SHP77 treated with DMSO at 0.1 percent for 48 hours (cell line): ENCODE results near the gene SYT5.
"Not testable (repeated sequence)": the region's sequence is repeated elsewhere in the genome, so short reads cannot be mapped to it uniquely, and the experiment has no call there.

Source experiments
- DNase-seq: peaks from one replicate; lab custom pipeline; 2025; lab: John Stamatoyannopoulos, UW

The SYT5 gene

DNA sequence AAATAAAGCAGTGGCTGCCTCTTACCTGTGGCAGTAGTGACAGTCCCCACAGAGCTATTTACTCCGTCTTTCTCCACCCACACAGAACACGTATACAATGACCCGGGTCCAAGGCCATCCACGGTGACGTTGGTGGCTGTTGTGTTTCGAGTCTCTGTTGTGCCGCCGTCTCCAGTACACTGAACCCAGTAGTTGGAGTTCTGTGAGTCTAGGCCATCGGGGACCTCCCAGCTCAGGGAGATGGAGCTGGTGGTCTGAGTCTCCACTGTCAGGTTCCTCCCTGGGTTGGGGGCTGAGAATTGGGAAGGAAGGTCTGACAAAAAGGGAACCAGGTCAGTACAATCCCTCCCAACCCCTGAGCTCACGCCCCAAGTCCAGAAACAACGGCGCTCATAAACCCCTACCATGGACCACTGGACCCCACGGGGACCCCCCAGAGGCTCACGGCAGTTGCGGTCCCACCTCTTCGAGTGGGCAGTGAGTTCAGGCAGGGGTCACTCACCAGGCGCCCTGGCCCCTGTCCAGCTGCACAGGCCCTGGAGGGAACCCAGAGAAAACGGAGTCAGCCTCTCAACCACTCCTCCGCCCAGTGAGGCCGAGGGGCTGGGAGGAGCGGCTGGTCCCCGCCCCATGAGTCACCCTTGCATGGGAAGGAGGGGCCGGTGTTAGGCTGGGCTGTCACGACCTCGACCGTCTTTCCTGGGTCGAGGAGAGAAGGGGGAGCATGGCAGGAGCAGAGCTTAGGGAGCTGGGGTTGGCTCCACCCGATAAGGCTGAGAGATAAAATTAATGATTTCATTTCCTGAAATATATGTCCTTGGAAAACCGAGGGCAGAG, 26.8 kb upstream of the SYT5 start:
- peak; percentile 16 for DNase-seq

DNA sequence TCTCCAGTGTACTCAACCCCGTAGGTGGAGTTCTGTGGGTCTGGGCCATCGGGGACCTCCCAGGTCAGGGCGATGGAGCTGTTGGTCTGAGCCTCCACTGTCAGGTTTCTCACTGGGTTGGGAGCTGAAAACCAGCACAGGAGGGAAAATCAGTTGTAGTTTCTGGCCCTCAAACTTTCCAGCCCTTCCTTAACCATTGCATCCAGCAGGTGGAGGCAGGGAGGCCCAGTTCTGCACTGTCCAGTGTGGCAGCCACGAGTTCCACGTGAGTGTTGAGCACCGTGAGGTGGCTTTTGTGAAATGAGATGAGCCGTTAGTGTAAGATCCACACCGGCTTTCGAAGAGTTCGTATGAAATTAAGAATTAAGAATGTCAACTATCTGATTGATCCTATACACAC, 22.1 kb upstream of the SYT5 start:
- DNase-seq = not testable (repeated sequence)

DNA sequence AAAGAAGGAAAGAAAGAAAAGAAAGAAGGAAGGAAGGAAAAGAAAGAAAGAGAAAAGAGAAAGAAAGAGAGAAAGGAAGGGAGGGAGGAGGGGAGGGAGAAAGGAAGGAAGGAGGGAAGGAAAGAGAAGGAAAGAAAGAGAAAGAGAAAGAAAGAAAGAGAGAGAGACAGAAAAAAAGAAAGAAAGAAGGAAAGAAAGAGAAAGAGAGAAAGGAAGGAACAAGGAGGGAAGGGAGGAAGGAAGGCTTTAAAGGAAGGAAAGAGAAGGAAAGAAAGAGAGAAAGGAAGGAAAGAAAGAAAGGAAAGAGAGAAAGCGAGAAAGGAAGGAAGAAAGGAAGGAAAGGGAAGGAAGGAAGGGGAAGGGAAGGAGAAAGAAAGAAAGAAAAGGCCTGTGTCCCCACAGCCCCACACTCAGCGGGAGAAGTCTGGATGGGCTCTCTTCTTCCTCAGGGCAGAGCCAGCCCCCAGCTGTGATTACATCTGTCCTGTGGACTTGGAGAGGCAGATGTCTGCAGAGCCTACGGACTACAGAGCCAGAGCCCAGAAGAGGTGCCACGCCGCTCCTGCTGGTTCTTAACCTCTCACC, 19.6 kb upstream of the SYT5 start:
- no peak for DNase-seq

DNA sequence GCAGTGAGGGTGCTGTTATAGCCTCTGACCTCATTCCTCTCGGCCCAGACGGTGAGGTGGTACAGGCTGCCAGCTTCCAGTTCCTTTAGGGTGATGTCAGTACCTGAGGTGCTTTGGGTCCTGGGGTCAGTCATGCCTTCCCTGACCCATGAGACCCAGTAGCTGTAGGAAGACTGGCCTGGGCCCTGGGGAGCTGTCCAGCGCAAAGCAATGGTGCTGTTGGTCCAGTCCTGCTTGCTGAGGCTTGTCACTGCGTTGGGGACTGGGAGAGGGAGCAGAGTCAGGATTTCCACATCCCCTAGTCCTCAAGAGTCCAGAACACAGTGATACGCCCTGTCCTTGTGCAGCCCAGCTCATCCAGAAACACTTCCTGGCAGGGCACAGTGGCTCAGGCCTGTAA, 18.6 kb upstream of the SYT5 start:
- DNase-seq = no peak

DNA sequence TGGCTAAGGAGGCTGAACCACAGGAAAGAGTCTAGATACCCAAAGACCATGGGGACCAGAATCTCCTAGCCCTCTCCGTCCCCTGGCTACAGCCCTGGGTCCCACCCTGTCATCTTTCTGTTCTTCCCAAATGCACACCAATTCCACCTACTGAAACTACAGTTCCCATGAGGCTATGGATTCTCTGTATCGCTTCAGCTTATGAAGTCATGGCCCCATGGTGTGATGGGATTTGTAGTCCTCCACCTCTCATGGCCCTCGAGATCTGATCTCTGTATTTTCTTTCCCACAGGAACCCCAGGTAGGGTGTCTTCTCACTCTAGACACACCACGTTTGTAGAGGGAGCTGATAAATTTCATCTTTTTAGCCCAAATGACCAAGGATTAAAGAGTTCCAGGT, 17.4 kb upstream of the SYT5 start:
- no peak for DNase-seq

DNA sequence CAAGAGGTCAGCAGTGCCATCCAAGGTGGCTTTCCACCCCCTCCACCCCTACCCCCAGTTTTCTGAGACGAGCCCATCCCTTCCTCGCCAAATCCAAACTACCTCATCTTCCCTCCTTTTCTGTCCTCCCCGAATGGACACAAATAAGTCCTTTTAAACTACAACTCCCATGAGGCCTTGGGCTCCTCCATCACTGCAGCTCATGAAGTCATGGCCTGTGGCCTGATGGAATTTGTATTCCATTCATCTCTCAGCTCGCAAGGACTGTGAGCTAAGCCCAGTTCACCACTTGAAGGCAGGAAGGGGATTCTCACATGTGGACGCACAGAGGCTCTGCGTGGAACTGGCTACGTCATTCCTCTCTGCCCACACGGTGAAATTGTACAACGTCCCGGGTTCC, 16.7 kb upstream of the SYT5 start:
- DNase-seq = no peak

DNA sequence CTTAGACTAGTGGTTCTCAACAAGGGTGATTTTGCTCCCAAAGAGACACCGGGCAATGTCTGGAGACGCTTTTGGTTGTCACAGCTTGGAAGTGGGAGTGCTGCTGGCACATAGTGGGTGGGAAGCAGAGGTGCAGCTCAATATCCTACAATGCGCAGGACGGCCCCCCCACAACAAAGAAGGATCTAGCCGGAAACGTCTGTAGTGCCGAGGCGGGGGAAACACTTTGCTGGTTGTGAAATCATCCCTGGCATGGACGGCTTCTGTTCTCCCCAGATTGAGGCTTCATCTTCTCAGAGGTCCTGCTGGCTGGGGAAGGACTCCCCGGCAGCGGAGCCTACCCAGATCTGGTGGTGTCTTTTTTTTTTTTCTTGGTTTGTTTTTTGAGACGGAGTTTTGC, 13.4 kb upstream of the SYT5 start:
- no peak for DNase-seq

DNA sequence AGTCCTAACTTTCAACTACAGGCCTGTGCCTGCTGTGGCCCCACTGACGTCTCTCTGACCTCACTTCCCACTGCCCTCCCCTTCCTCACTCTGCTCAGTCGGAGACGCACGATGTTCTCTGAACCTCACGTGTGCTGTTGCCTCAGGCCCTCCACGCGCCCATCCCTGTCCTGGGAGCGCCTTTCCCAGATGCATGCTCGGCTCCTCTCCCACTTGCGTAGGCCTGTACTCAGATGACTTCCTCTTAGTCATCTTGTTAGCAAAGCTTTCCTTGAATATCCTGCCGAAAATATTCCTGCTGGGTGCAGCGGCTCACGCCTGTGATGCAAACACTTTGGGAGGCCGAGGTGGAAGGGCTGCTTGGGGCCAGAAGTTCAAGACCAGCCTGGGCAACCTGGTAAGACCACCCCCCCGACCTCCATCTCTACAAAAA, 9.3 kb upstream of the SYT5 start:
- DNase-seq = peak; percentile 57

DNA sequence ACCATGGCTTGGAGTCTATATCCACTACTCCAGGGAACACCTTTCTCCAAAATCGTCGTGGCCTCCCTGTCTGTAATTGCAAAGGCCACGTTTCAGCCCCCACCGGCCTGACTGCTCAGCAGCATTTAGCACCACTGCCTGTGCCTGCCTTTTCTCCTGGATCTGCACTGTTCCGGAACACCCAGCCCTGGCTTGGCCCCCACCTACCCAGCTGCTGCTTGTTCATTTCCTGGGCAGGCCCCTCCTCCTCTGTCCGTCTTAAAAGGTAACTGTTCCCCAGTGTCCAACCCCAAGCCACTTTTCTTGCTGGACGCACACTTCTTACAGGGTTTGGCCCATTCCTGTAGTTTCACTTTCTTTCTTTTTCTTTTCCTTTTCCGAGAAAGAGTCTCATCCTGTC, 8.5 kb upstream of the SYT5 start:
- DNase-seq = no peak

DNA sequence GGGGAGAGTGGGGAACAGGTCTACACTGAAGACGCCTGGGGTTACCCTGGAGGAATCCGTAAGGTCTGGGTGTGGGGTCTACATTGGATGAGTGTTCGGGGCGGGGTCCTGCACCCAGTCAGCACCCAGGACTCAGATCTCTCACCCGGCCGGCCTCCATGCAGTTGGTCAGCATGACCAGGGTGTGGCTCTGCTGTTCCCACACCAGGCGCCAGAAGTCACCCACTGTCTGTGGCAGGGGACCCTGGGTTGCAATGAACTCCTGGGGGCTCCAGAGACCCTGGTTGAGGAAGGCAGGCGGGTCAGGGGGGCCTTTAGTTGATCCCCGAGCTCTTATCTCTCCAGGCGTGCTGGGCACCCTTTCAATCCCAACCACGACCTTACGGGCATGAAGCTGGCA, 6.0 kb upstream of the SYT5 start:
- DNase-seq = no peak

DNA sequence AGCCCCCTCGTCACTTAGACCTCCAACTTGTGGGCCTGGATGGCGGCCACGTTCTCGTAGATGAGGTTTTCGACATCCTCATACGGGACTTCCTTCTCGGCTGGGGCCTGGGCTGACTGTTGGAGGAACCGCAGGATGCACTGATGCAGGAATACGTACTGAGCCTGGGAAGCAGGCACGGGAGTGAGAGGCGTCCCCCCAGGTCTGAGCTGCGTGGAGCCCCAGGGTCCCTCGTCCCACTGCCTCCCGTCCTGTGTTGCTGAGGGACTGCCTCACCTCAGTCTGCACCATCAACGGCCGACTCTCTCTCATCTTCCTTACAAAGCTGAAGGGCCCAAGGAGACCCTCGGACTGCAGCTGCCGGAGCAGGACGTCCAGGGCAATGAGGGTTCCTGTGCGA, 1.7 kb upstream of the SYT5 start:
- DNase-seq = no peak

DNA sequence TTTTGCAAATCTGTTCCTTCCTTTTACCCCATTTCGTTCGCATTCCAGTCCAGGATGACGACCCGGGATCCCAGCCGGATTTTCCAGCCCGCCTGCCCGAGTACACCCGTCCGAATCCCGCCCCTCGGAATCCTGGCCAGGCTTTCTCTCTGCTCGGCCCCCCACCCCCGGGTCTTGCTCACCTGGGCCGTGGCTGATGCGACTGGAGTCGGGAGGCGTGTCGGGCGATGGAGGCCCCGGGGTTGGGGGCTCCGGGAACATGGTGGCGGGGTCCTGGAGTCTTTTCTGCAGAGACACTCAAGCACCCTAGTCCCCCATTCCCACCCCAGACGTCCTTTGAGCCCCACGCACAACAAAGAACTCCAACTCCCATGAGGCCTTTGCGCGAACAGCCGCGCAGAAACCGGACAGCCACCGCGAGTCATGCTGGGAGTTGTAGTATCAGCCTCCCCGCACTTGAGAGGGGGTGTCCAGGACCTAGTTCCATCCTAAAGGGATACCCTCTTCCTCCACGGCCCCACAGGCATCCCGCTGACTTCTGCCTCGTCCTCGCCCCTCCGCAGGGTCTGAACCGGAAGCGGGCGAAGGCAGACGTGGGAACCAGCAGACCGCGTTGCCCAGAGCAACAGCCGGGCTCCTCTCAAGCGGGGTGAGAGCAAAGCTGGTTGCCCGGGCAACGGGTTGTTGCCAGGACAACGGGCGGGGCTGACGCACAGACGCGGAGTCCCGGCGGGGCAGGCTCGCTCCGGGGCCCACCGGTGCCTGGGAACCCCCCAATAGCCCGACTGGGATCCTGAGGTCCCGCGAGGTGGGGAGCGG, 1.1 kb downstream of the SYT5 start:
- peak; percentile 67 for DNase-seq

DNA sequence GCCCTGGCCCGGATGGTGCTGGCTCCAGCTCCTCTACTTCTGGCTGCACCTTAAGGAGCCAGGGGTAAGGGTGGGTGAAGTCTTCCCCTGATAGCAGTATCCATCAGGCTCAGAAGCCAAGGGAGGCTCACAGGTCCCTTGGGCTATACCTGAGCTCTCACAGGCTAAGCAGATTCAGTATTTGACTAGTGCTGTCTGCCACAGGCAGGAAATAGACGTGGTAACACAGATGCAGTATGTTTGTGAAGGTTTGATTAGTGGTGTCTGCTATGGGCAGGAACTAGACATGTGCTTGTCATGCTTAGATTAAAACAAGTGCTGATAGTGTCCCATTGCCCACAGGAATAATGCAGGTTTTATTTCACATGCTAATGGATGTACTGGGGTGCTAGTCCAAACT, 4.0 kb downstream of the SYT5 start:
- no peak for DNase-seq

DNA sequence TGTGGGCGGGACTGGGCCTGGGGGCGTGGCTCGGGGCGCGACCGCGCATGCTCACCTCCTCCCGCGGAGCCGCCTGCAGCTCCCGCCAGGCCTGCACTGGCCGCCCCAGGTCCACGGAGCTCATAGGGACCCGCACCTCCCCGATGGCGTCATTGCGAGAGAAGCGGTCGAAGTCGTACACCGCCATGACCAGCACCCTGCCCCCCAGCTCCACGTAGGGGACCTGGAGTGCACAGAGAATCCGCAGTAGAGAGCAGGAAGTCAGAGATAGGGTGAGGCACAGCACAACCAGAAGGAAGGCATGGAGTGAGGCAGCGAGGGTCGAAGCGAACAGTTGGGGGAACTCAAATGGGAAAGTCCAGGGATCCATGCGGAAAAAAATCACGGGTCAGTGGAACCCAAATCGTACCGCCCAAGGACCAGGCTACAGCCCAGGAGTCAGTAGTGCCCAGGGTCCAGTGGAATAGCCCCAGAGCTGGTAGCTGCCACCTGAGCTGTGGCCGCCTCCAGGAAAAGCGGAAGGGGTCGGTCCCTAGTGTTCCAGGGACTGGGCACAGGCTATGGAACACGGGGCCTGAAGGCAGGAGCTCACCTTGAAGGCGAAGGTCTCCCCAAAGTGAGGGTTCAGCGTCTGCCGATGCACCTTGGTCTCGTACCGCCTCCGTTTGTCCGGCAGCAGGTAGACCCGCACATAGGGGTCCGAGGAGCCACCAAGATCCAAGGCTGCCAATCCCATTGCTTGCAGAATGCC, 4.8 kb downstream of the SYT5 start:
- DNase-seq = peak; percentile 13

DNA sequence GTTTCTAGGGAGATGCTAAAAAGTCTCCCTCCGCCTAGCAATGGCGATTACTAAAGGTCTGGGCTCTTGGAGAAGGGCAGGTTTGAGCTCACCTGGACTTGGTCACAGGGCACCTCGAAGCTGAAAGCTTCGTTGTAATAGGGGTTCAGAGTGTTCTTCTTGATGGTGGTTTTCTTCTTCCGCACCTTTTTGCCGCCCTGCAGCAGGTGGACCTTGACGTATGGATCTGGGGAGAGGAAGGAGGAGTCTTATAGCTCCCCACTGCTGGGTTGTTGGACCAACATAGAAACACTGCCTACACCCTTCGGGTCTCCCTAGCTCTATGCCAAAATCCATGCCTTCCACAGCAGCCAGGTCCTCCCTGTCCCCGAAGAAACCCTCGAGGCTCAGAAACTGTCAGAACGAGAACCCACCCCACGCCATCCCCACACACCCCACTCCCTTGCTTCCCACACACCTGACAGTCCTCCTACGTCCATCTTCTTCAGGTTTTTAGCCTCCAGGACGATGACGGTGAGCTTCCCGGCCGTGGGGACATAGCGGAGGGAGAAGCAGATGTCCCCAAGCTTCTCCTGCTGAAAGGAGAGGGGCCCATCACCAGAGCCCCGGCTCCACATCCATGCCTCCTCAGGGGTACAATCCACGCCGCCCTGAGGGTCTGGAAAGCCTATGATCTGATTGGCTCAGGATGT, 5.5 kb downstream of the SYT5 start:
- no peak for DNase-seq

DNA sequence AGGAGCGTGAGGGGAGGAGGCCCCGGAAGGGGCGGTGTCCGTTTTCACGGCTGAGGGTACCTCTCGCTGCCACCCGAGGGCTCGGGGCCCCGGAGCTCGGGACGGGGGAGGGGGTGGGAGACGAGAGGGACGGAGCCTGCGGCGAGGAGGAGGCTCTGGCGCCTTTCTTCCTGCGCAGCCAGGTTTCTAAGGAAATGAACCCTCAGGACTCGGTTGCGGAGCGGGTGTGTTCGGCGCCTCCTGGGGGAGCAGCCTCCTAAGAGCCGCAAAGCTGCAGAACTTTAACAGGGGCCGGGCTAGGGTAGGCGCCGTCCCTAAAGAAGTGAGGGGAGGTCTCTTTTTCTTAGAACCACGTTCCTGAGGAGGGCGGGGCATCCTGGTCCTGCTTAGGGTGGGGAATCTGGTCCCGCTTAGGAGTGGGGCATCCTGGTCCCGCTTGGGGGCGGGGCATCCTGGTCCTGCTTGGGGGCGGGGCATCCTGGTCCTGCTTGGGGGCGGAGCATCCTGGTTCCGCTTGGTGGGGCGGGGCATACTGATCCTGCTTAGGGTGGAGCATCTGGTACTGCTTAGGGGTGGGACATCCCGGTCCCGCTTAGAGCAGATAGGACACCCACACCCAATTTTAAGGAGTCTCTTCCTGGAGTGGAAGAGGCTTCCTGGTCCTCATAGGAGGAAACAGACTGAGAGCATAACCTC, 6.2 kb downstream of the SYT5 start:
- DNase-seq = no peak

DNA sequence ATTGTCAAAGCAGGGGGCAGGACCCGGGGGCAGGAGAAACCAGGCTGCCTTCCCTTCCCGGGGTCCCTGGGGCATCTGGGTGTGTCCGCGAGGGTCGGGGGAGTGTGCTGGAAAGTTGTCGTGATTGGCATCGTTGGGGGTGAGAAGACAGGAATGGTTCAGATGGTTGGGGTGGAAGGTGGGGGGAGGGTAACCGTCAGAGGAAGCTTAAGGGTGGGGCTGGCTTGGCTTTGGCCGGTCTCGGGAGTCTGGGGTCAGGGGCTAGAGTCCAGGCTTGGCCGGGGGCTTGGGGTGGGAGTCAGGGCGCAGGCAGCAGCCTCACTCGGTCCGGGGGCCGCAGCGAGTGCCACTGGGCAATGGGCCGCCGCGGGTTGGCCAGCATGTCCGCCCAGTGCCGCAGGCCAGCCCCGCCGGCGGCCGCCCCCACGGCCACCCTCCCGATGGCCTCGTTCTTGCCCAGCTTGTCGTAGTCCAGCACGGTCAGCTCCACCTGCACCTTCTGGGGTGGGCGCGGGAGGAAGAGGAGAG, 6.8 kb downstream of the SYT5 start:
- no peak for DNase-seq

DNA sequence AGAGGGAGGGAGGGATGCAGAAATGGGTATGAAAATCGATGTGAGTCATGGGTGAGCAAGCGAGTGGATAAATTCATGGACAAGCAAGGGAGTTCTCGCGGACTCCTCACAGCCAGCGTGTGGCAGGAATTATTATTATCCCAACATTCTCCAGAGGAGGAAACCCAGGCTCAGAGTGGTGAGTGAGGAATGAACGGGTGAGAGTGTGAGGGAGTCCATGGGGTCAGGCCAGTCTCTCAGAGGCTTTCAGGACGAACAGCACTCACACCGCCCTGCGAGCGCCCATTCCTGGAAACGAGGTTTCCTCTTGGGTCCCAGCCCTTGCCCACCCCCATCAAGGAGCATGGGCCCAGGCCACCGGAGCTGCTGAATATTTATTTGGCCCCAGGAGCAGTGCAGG, 7.3 kb downstream of the SYT5 start:
- DNase-seq = no peak

DNA sequence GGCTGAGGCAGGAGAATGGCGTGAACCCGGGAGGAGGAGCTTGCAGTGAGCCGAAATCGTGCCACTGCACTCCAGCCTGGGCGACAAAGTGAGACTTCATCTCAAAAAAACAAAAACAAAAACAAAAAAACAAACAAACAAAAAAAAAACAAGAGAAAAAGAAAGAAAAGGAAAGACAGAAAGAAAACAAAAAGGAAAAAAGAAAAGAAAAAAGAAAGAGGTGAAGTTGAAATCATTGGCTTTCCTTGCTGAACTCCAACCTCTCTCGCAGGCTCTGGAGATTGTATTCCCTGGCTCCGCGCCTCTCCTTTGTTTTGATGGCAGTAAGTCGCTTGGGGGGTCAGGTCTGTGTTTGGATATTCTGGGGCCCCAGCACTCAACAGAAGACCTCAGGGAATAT, 7.8 kb downstream of the SYT5 start:
- DNase-seq = not testable (repeated sequence)

DNA sequence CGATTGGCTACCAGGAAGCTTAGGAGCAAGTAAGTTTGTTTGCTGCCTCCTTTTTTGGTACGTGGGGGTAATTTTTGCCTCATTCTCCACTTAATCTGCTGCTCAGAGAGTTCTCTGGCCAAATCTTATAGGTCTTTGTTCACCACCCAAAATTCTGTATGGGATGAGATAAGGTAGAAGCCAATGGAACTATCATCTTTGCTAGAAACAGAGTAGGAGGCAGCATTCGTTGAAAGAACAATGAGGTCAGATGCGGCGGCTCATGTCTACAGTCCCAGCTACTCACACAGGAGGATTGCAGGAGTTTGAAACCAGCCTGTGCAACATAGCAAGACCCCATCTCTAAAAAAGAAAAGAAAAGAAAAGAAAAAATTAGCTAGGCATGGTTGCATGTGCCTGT, 8.6 kb downstream of the SYT5 start:
- DNase-seq = no peak

DNA sequence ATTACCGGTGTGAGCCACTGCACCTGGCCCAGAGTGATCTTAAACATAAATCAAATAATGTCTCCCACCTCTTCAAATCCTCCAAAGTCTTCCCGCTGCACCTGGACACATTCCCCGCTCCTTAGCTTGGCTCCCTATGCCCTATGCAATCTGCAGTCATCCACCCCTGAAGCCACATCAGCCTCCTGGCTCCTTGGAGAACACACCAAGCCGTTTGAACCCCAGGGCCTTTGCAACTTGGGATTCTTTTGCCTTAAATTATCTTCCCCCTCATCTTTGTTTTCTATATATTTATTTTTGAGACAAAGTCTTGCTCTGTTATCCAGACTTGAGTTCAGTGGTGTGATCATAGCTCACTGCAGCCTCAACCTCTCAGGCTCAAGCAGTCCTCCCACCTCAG, 11.0 kb downstream of the SYT5 start:
- no peak for DNase-seq
